OCI-LY7 (cell line): ENCODE measurements around the gene ASB8. TPM values are rescaled to one million over a fixed set of nuclear protein-coding genes. Genes with fewer than 3 reads are reported as not detected.

Source experiments
- BruUV-seq: library from RNA; stranded (reverse); fragments of 400-500 nt; replicated peaks from 2 replicates; lab custom pipeline; 2021; lab: Mats Ljungman, UMichigan
- CTCF ChIA-PET: fragments of 300-600 bp; sonication (Branson Sonifier 250); formaldehyde crosslinking; loops from one replicate; lab custom pipeline; 2022; ENCODE audit warnings: antibody characterized with exemption; ENCODE audit not compliant: unreplicated experiment; lab: Charles Lee
- POLR2A ChIA-PET: fragments of 300-600 bp; sonication (Branson Sonifier 250); formaldehyde crosslinking; loops from one replicate; lab custom pipeline; 2022; ENCODE audit warnings: antibody characterized with exemption; lab: Charles Lee
- DNase-seq: peaks from one replicate; pipeline ENCODE4 v3.0.0-alpha.2; 2015; ENCODE audit warnings: low spot score
- H2AFZ ChIP-seq: fragments of 200-600 bp; sonication (generic), shearing (Covaris generic); 2 replicates; pipeline ENCODE4 v1.6.1; 2014; ENCODE audit warnings: mild to moderate bottlenecking, antibody characterized with exemption, low read length, moderate library complexity
- H3K27ac ChIP-seq: fragments of 200-600 bp; sonication (generic); 2 replicates; pipeline ENCODE4 v1.5.1; 2014; ENCODE audit warnings: mixed run types, low read depth, mild to moderate bottlenecking, moderate library complexity, low read length, inconsistent platforms; ENCODE audit not compliant: poor library complexity, severe bottlenecking
- H3K36me3 ChIP-seq: fragments of 200-600 bp; sonication (generic); 2 replicates; pipeline ENCODE4 v1.6.1; 2014; ENCODE audit warnings: mild to moderate bottlenecking, antibody characterized with exemption, low read length, moderate library complexity, mixed read lengths; ENCODE audit not compliant: insufficient read depth
- H3K4me1 ChIP-seq: fragments of 200-600 bp; sonication (generic); 2 replicates; pipeline ENCODE4 v1.5.1; 2014; ENCODE audit warnings: mild to moderate bottlenecking, low read length; ENCODE audit not compliant: insufficient read depth, poor library complexity, severe bottlenecking
- H3K4me2 ChIP-seq: fragments of 200-600 bp; sonication (generic); 2 replicates; pipeline ENCODE4 v1.6.1; 2014; ENCODE audit warnings: mild to moderate bottlenecking, low read length
- H3K4me3 ChIP-seq: fragments of 200-600 bp; sonication (generic); 2 replicates; pipeline ENCODE4 v1.5.1; 2014; ENCODE audit warnings: mild to moderate bottlenecking, low read depth, low read length; ENCODE audit not compliant: poor library complexity, severe bottlenecking
- H3K79me2 ChIP-seq: fragments of 200-600 bp; sonication (generic); 2 replicates; pipeline ENCODE4 v1.6.1; 2016; ENCODE audit warnings: low read depth, mild to moderate bottlenecking, low read length, moderate library complexity, mixed read lengths; ENCODE audit not compliant: insufficient read depth
- H3K9me2 ChIP-seq: fragments of 200-600 bp; sonication (generic); 2 replicates; pipeline ENCODE4 v1.6.1; 2016; ENCODE audit warnings: mild to moderate bottlenecking, low read length, mixed read lengths; ENCODE audit not compliant: insufficient read depth
- H3K9me3 ChIP-seq: fragments of 200-600 bp; sonication (generic); 2 replicates; pipeline ENCODE4 v1.6.1; 2014; ENCODE audit warnings: mild to moderate bottlenecking, mixed run types, low read length, mixed read lengths
- H4K20me1 ChIP-seq: fragments of 200-600 bp; sonication (generic); 2 replicates; pipeline ENCODE4 v1.6.1; 2014; ENCODE audit warnings: mild to moderate bottlenecking, antibody characterized with exemption, low read length, moderate library complexity, mixed read lengths; ENCODE audit not compliant: insufficient read depth
- EZH2phosphoT487 ChIP-seq: fragments of 200-600 bp; sonication (generic); IDR thresholded peaks from 2 replicates; pipeline ENCODE4 v1.6.1; 2018; ENCODE audit warnings: low read depth, borderline replicate concordance, mild to moderate bottlenecking, mixed run types, antibody characterized with exemption, low read length, moderate library complexity, mixed read lengths
- intact Hi-C: fragments of 100-400 bp; cut with micrococcal nuclease; formaldehyde crosslinking; loops from one replicate; pipeline ENCODE4 v1.10.0; 2022; ENCODE audit not compliant: unreplicated experiment
- total RNA-seq, 2 experiments: library from RNA; depleted of rRNA in 1 of 2; stranded (reverse); fragments of >200 nt in 1 of 2; shearing (Covaris generic) in 1 of 2; gene quantifications; 2 replicates each; pipeline ENCODE4 v1.2.3, GENCODE V29; 2014 to 2022
- TF ChIP-seq, protein P1 (sequence below): fragments of 200-600 bp; sonication (generic); conservative IDR thresholded peaks from 2 replicates; pipeline ENCODE4 v1.5.1; 2014; ENCODE audit warnings: mild to moderate bottlenecking, antibody characterized with exemption, low read length, moderate library complexity, mixed read lengths

Gene ASB8
- total RNA-seq, 2 experiments from 2014 or later: 26.6 to 41.5 TPM

DNA sequence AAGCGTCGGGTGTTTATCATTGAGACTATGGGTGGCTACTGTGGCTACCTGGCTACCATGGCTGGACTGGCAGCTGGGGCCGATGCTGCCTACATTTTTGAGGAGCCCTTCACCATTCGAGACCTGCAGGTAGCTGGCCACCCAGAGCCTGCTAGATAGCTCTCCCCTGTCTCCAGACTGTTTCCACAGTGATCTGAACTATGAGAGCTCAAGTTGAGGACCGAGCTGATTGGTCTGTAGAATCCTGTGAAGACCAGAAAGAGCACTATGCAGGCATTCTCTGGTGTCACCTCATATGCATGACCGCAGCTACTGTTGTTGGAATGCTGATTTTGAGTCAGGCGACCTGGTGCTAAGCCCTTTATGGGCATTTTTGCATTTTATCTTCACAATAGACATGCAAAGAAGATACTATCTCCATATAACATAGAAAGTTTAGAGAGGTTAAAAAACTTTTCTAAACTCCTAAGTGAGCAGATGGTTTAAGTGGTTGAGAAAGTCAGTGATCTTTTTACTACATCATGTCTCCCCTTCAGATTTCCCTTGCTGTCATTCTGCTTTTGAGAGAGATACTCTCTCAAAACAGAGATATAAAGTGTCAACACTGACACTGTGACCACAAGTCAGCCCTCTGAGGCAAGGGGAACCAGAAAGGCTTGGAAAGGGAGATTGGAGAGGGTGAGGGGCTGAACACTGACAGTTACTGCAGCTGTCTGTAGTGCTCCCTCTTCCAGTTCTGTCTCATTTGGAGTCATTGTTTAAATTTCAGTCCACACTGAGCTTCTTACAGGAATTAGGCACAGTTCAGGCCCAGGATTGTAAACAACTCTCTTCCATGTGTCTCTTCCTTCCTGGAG lies 14.3 kb downstream of the ASB8 start:
- Histone ChIP-seq H3K36me3 (peaks cover 98% of the 10 kb centered on the region), H3K79me2 (no peaks in the 10 kb centered on the region), H2AFZ (no peak overlapping the region), H3K4me1 (no peaks in the 10 kb centered on the region), H3K9me3 (no peaks in the 10 kb centered on the region), H3K9me2 (no peaks in the 10 kb centered on the region), H4K20me1 (no peaks in the 10 kb centered on the region), H3K27ac (no peak overlapping the region), H3K4me3 (no peak overlapping the region), H3K4me2 (no peak overlapping the region)
- CTCF ChIA-PET: no interaction called here
- no TSS peak for BruUV-seq
- POLR2A ChIA-PET: interaction anchor here (0.9 to 1.5 kb wide), 3 partner anchors 8 to 31 kb away, joined by 3 to 4 read pairs (median 4); partner anchors contain the start of gene ASB8
- no peak for TF ChIP-seq EZH2phosphoT487
- TF ChIP-seq, protein P1, sequence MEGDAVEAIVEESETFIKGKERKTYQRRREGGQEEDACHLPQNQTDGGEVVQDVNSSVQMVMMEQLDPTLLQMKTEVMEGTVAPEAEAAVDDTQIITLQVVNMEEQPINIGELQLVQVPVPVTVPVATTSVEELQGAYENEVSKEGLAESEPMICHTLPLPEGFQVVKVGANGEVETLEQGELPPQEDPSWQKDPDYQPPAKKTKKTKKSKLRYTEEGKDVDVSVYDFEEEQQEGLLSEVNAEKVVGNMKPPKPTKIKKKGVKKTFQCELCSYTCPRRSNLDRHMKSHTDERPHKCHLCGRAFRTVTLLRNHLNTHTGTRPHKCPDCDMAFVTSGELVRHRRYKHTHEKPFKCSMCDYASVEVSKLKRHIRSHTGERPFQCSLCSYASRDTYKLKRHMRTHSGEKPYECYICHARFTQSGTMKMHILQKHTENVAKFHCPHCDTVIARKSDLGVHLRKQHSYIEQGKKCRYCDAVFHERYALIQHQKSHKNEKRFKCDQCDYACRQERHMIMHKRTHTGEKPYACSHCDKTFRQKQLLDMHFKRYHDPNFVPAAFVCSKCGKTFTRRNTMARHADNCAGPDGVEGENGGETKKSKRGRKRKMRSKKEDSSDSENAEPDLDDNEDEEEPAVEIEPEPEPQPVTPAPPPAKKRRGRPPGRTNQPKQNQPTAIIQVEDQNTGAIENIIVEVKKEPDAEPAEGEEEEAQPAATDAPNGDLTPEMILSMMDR: no peak
- intact Hi-C loops: no loop called here
- no peak for DNase-seq

DNA sequence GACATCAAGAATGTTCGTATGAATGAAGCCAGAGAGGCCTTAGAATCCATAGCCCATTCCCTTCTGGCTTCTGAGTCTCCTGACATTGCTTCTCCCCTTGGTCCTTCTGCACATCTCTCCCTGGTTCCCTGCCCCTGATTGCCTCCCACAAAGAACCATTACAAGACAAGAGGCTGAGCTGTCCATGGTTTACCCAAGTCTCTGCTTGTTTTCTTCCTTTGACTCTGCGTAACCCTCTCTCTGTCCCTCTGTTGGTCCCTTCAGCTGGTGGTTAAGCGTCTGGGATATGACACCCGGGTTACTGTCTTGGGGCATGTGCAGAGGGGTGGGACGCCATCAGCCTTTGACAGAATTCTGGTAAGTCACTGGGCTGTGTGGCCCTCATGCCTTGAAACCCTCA lies 22.3 kb downstream of the ASB8 start:
- H3K79me2 ChIP-seq: no peaks in the 10 kb centered on the region
- intact Hi-C loops: no loop called here
- no peak for TF ChIP-seq EZH2phosphoT487
- TF ChIP-seq, protein P1: no peak
- H3K9me3 ChIP-seq: no peaks in the 10 kb centered on the region
- H3K9me2 ChIP-seq: no peaks in the 10 kb centered on the region
- BruUV-seq: no TSS peak
- H3K27ac ChIP-seq: no peak overlapping the region
- no peak for DNase-seq
- peaks cover 93% of the 10 kb centered on the region for H3K36me3 ChIP-seq
- ChIA-PET CTCF (no interaction called here), POLR2A (no interaction called here)
- H3K4me2 ChIP-seq: no peak overlapping the region
- no peaks in the 10 kb centered on the region for H3K4me1 ChIP-seq
- no peaks in the 10 kb centered on the region for H4K20me1 ChIP-seq
- H3K4me3 ChIP-seq: no peak overlapping the region
- no peak overlapping the region for H2AFZ ChIP-seq

DNA sequence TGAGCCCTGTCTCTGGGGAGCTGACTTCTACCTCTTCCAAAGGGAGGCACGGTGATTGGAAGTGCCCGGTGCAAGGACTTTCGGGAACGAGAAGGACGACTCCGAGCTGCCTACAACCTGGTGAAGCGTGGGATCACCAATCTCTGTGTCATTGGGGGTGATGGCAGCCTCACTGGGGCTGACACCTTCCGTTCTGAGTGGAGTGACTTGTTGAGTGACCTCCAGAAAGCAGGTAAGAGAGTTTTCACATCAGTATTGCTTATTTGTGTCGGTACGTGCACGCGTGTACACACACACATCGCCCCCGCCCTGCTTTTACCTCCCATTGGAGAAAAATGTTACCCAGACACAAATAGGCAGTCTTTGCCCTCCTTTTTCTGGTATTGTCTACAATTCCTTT lies 24.5 kb downstream of the ASB8 start:
- H3K36me3 ChIP-seq: peaks cover 91% of the 10 kb centered on the region
- intact Hi-C loops: no loop called here
- TF ChIP-seq, protein P1: no peak
- TF ChIP-seq EZH2phosphoT487: no peak
- BruUV-seq: no TSS peak
- H3K27ac ChIP-seq: no peak overlapping the region
- no peak overlapping the region for H3K4me3 ChIP-seq
- POLR2A ChIA-PET: interaction anchor here (1.1 kb wide), 1 partner anchor 24 kb away, joined by 3 read pairs; the partner anchor contains the start of gene ASB8
- H2AFZ ChIP-seq: no peak overlapping the region
- no peaks in the 10 kb centered on the region for H3K9me3 ChIP-seq
- no peaks in the 10 kb centered on the region for H3K4me1 ChIP-seq
- CTCF ChIA-PET: no interaction called here
- H3K4me2 ChIP-seq: no peak overlapping the region
- H3K9me2 ChIP-seq: no peaks in the 10 kb centered on the region
- DNase-seq: no peak
- no peaks in the 10 kb centered on the region for H3K79me2 ChIP-seq
- no peaks in the 10 kb centered on the region for H4K20me1 ChIP-seq
